ENCODE measurements around the gene COL7A1. TPM values are rescaled to one million over a fixed set of nuclear protein-coding genes. Genes with fewer than 3 reads are reported as not detected.

COL7A1 gene
- total RNA-seq, 1 experiment from 2014 or later: 8.1 TPM

- ATAC-seq: no peak
- Mint-ChIP-seq H3K27me3 (ENCODE audit: low read depth) (no peaks in the 10 kb centered on the region), H3K4me3 (no peak overlapping the region), H3K27ac (no peak overlapping the region), H3K36me3 (peaks cover 33% of the 10 kb centered on the region), H3K4me1 (peaks cover 24% of the 10 kb centered on the region), H3K9me3 (no peaks in the 10 kb centered on the region)
- no peak for DNase-seq (ENCODE audit: low spot score)
- CTCF ChIA-PET: interaction anchor here (0.6 to 1.8 kb wide), 2 partner anchors 16 to 382 kb away, joined by 3 to 7 read pairs; no protein-coding TSS in a partner anchor
- POLR2A ChIA-PET: no interaction called here
- no peak for TF ChIP-seq ZNF121 (CRISPR knock-in tag; IDR thresholded peaks at IDR 0.05)
- TF ChIP-seq ZNF423 (CRISPR knock-in tag; IDR thresholded peaks at IDR 0.05): no peak
- no peak for TF ChIP-seq E2F5 (CRISPR knock-in tag; IDR thresholded peaks at IDR 0.05)
- no peak for TF ChIP-seq GRHL2 (CRISPR knock-in tag; IDR thresholded peaks at IDR 0.05; ENCODE audit: insufficient replicate concordance, severe bottlenecking)
- no peak for TF ChIP-seq SP1 (CRISPR knock-in tag; conservative IDR thresholded peaks at IDR 0.05)
- TF ChIP-seq MAX (CRISPR knock-in tag; IDR thresholded peaks at IDR 0.05): no peak
- TF ChIP-seq AFF4 (CRISPR knock-in tag; IDR thresholded peaks at IDR 0.05; ENCODE audit: borderline replicate concordance): no peak
- TF ChIP-seq E2F4 (CRISPR knock-in tag; IDR thresholded peaks at IDR 0.05; ENCODE audit: borderline replicate concordance, low read depth): no peak
- TF ChIP-seq GABPB1 (CRISPR knock-in tag; IDR thresholded peaks at IDR 0.05): no peak
Observed at GRCh38 chr3:48639944-48640606, 44.9 kb upstream of the COL7A1 start.

GRCh38 chr3:48637305-48637704 is 42.2 kb upstream of the COL7A1 start:
- 0 out of 2 replicates have a peak, but pooled peaks have one; percentile 11 for TF ChIP-seq NFYB (CRISPR knock-in tag; conservative IDR thresholded peaks at IDR 0.05; ENCODE audit: low read depth)
- no peak for TF ChIP-seq ZNF423 (CRISPR knock-in tag; IDR thresholded peaks at IDR 0.05)
- DNase-seq (ENCODE audit: low spot score): no peak
- peaks cover 25% of the 10 kb centered on the region for H3K36me3 Mint-ChIP-seq

GRCh38 chr3:48636149-48636655 is 41.1 kb upstream of the COL7A1 start:
- DNase-seq (ENCODE audit: low spot score) (no peak), ATAC-seq (no peak)
- peak overlapping the region; percentile 94 for H3K27ac Mint-ChIP-seq
- TF ChIP-seq MYBL2 (CRISPR knock-in tag; IDR thresholded peaks at IDR 0.05) (no peak), CDX4 (CRISPR knock-in tag; IDR thresholded peaks at IDR 0.05; ENCODE audit: borderline replicate concordance) (no peak), GABPB1 (CRISPR knock-in tag; IDR thresholded peaks at IDR 0.05) (no peak), ZNF121 (CRISPR knock-in tag; IDR thresholded peaks at IDR 0.05) (no peak), E2F4 (CRISPR knock-in tag; IDR thresholded peaks at IDR 0.05; ENCODE audit: borderline replicate concordance, low read depth) (no peak), TEAD4 (CRISPR knock-in tag; IDR thresholded peaks at IDR 0.05) (no peak), NR2C2 (CRISPR knock-in tag; IDR thresholded peaks at IDR 0.05) (no peak), FOXP1 (CRISPR knock-in tag; IDR thresholded peaks at IDR 0.05; ENCODE audit: borderline replicate concordance) (no peak), CREB1 (CRISPR knock-in tag; IDR thresholded peaks at IDR 0.05) (no peak), ZNF263 (CRISPR knock-in tag; IDR thresholded peaks at IDR 0.05; ENCODE audit: low read depth) (no peak), ATF2 (CRISPR knock-in tag; IDR thresholded peaks at IDR 0.05; ENCODE audit: borderline replicate concordance, low read depth) (no peak), ZNF138 (CRISPR knock-in tag; conservative IDR thresholded peaks at IDR 0.05) (no peak)

More at GRCh38 chr3:48637305-48637704, 42.2 kb upstream of the COL7A1 start:
- POLR2A ChIA-PET: no interaction called here
- CTCF ChIA-PET: interaction anchor here (3.3 to 3.6 kb wide), 2 partner anchors 19 to 26 kb away, joined by 46 to 51 read pairs; partner anchors contain the start of gene CELSR3
- no peaks in the 10 kb centered on the region for H3K27me3 Mint-ChIP-seq (ENCODE audit: low read depth)
- peak overlapping the region; percentile 98 for H3K27ac Mint-ChIP-seq
- peaks cover 32% of the 10 kb centered on the region for H3K4me1 Mint-ChIP-seq
- H3K4me3 Mint-ChIP-seq: peak overlapping the region; percentile 84
- H3K9me3 Mint-ChIP-seq: no peaks in the 10 kb centered on the region
- no peak for ATAC-seq

More at GRCh38 chr3:48636149-48636655, 41.1 kb upstream of the COL7A1 start:
- Mint-ChIP-seq H3K36me3 (peaks cover 20% of the 10 kb centered on the region), H3K4me1 (peaks cover 32% of the 10 kb centered on the region), H3K9me3 (no peaks in the 10 kb centered on the region), H3K4me3 (peak overlapping the region; percentile 84), H3K27me3 (ENCODE audit: low read depth) (no peaks in the 10 kb centered on the region)
- ChIA-PET CTCF (interaction anchor here (0.5 to 3.6 kb wide), 45 partner anchors 9 to 939 kb away, joined by 3 to 51 read pairs (median 6); partner anchors contain the start of genes ATRIP, CCDC51, CELSR3 and IP6K2), POLR2A (interaction anchor here (0.8 to 2.7 kb wide), 10 partner anchors 13 to 371 kb away, joined by 3 to 41 read pairs (median 6); partner anchors contain the start of genes CELSR3, IP6K2, PFKFB4 and TMEM89)
